Activated naive CD4-positive, alpha-beta T cell treated with Interleukin-2 at 50 U/mL for 16 hours (primary cell): ENCODE results near the gene GOLGA6L10.
"Not testable (repeated sequence)": the region's sequence is repeated elsewhere in the genome, so short reads cannot be mapped to it uniquely, and the experiment has no call there.

Experiments
- DNase-seq: peaks from one replicate; pipeline ENCODE4 v3.0.0-alpha.2; 2020

GOLGA6L10 gene, protein sequence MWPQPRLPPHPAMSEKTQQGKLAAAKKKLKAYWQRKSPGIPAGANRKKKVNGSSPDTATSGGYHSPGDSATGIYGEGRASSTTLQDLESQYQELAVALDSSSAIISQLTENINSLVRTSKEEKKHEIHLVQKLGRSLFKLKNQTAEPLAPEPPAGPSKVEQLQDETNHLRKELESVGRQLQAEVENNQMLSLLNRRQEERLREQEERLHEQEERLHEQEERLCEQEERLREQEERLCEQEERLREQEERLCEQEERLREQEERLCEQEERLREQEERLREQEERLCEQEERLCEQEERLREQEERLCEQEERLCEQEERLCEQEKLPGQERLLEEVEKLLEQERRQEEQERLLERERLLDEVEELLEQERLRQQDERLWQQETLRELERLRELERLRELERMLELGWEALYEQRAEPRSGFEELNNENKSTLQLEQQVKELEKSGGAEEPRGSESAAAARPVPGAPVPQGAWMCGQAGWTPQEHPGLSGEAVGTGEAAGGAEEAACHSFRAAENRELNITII

DNA sequence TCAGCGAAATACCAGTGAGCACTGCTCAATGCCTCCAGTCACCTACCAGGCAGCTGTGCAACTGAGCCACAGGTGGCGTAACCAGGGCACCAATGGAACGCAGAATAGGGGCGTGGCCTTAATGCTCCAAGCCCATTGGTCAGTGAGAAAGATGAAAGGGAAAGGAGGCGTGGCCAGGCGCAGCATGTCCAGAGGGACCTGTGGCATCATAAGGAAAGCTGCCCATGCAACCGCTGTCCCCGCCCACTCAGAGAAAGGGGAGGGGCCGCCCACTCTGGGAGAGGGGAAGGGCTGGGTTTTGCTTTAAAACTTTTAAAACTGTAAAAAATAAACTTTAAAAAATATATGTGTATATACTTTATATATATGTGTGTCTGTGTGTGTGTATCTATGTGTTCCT lies at the start of gene GOLGA6L10:
Gene GOLGA6L10 (minus strand): TSS at position 101 of the 400 bp plus-strand sequence. CDS start 100 bp downstream, at position 1.
- DNase-seq, result not testable (repeated sequence)

DNA sequence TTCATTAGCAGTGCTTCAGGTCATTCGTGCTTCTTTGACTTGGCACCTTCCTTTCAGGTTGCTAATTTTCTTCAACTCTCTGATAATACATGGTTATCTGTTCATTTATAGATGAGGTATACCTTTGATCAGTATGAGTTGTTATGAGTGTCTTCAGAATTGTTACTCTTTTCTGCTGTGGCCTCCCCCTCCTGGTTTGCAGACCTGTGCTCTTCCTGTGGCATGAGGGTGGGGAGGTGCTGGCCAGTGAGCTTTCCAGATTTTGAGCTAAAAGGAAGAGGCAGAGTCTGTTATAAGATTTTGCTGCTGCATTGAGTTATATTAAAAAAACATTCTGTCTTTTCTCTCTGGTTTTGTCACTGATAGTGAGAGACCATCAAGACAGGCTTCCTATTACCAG lies 49.5 kb upstream of the GOLGA6L10 start:
- DNase-seq, result no peak

DNA sequence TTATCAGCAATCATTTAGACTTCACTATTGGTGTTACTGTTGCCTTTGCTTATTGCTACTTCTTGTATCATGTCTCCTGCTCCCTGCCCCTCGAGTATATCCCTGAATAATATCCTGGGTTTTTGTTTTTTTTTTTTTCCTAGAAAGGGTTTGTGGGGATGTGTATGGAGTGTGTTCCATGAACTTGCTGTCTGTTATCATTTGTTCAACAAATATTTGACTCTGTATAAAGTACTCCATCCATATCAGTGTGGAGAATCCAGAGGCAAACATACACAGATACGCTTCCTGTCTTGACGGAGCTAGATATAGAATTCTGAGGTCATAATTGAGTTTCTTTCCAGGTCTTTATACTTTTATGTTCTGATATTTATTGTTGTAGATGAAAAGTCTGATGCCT lies 48.5 kb upstream of the GOLGA6L10 start:
- DNase-seq, result no peak

DNA sequence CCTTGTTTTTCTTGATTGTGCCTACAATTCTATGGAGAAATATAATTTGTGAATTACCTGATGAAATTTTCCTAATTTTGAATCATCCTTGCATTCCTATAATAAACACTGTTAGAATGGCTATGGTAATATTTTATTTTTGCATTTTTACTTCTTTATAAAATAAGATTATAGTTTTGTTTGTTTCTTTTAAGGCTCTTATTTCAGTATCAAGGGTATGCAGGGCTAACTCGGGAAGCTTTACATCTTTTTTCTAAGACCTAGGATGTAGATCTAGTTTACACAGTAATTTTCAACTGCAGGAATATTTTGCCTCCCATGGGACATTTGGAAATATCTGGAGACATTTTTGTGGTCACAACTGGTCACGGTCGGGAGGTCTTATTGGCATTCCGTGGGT lies 46.5 kb upstream of the GOLGA6L10 start:
- not testable (repeated sequence) for DNase-seq

DNA sequence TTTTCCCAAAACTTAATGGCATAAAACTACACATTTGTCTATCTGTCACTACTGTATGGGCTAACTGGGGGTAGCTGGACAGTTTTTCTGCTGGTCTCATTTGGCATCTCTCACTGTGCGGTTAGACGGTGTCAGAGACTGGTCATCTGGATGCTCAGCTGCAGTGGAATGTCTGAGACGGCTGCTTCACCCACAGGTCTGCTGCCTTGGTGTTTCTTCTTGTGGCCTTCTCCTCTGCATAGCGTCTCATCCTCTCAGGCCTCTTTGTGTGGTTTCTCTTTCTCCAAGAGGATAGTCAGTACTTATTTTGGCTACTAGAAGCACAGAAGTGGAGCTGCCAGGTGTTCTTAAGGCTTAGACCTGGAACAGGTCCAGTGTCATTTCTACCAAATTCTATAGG lies 44.4 kb upstream of the GOLGA6L10 start:
- no peak for DNase-seq

DNA sequence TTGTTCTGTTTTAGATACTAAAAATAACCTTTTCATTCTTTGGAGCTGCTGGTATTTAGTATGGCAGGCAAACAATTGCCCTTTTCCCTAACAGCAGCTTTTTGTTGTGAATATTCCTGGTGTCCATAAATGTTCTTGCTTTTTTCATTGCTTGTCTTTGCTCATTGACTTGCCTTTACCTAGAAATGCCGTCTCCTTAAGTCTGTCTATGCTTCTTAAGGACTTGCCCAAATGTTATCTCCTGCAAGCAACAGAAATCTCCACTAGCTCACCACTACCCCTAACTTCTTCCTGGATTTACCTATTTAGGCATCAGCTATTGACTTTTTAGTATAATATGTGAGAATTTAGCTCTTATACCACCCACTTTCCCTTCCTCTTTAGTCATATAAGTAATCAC lies 42.8 kb upstream of the GOLGA6L10 start:
- DNase-seq, result not testable (repeated sequence)

DNA sequence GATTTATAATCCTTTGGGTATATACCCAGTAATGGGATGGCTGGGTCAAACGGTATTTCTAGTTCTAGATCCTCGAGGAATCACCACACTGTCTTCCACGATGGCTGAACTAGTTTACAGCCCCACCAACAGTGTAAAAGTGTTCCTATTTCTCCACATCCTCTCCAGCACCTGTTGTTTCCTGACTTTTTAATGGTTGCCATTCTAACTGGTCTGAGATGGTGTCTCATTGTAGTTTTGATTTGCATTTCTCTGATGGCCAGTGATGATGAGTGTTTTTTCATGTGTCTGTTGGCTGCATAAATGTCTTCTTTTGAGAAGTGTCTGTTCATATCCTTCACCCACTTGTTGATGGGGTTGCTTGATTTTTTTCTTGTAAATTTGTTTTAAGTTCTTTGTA lies 40.9 kb upstream of the GOLGA6L10 start:
- DNase-seq, result not testable (repeated sequence)

DNA sequence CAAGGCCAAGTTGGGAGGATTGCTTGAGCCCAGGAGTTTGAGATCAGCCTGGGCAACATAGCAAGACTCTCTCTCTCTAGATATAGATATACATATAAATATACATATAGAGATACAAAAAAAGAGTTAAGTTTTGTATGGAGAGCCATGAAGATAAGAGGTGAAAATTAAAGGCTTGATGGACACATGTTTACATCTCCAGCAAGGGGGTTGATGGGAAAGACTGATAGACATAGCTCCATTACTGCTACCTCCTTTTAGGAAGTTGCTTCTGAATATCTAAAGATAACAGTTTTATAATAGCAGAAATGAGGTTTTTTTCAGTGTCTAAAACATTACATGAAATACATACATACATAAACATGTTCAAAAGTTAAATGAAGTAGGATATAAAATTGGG lies 37.9 kb upstream of the GOLGA6L10 start:
- DNase-seq, result not testable (repeated sequence)

DNA sequence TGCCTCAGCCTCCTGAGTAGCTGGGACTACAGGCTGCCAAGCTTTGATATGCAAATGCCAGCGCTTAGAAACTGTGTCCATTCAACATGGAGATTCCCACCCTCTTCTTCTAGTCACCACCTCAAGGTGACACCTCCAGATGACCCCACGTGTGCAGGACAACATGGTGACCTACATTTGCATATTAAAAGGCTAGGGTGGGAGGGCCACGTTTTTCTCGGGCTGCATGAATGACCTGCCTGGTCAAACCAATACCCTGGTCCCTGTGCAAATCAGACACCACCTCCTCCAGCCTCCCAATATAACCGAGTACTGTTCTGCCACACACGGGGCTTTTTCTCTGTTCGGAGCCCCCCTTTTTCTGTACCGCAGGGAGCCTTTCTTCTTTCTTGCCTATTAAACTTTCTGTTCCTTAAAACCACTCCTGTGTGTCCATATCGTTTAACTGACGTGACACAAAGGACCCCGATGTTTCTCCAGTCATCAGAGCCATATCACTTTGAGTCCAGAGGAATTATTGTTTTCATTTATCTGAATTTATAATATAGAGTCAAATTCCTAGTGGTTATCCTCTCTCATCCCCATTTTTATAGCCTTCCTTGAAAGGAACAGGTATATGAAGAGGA lies 32.2 kb upstream of the GOLGA6L10 start:
- not testable (repeated sequence) for DNase-seq

DNA sequence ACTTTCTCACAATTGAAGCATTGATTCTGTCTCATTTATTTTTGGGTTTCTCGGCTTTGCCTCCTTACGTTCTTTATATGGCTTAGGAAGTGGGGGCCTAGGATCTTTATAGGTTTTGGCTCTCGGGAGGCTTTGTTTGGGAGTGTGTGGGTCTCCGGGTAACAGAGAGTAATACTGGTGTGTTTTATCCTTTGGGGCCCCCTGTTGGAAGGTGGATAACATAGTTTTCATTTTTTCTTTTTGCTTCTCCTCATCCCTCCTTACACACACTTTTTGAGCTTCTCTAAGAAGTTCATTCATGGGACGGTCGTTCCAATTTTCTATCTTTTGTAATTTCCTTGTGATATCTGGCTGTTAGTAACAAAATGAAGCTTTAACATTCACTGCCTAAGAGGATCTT lies 30.3 kb upstream of the GOLGA6L10 start:
- not testable (repeated sequence) for DNase-seq

DNA sequence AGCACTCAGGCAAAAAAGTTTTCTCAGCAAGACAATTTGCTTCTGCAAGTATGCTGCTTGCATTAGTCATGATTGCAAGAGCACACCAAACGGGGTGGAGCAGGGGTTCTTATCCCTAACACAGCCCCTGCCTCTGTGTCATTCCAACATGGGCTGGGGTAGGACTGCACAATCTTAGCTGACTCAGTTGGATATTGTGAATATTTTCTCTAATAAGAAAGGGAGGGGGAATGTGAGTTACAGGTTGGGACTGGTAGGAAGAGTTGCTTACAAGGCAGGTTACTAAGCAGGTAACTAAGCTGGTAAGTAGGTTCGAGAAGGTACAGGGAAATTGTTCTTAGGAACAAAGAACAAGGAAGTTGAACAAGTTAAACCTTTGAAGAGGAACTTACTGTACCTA lies 24.4 kb upstream of the GOLGA6L10 start:
- DNase-seq, result not testable (repeated sequence)

DNA sequence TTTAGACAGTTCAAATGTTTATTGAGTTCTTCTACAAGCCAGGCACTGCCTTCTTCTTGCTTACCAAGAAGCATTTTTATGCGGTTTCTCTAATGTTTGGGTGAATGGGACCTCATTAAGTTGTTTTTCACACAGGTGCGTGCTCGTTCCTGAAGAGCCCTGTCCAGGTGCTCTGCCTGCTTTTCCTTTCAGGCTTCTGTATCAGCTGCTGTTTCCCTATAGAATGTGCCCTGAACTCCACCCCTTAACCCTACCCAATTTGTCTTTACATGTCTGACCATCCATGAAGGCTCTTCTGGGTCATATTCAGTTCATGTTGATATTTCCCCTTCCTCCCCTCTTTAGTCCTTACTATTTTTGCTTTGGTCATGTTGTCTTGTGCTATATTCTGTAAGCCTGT lies 22.4 kb upstream of the GOLGA6L10 start:
- no peak for DNase-seq

DNA sequence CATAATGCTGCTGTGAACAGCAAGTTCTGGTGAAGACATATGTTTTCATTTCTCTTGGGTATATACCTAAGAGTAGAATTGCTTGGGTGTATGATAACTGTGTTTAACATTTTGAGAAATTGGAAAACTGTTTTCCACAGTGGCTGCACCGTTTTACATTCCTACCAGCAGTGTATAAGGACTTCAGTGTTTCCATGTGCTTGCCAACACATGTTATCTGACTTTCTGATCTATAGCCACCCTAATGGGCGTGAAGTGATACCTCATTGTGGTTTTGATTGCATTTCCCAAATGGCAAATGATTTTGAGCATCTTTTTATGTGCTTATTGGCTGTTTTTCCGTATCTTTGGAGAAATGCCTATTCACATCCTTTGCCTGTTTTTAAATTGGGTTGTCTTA lies 18.5 kb upstream of the GOLGA6L10 start:
- not testable (repeated sequence) for DNase-seq

DNA sequence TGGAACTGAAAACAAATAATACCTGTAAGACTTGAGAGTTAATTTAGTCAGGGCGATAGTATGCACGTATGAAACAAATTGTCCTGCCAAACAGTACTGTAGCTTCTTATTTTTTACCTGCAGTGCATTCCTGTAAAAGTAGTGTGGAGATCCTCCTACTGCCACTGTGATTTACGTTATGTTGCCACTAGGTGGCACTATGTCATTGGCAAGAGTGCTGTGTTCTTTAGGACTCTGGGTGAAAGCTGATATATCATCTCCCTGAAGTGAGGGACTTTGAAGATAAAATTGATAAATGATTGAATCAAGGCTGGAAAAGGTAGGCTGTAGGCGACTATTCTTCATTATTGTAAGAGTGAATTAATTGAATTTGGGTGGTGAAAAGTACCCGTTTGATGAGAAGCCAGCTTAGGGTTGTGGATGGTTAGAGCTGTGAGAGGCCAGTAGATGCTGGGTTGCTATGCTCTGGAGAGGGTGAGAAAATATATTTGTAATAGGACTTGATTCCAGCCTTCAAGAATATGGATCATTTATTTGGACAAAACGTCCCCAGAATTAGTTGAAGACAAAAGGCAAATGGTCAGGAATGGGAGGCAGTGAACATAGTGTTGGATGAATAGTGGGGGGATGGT lies 16.5 kb upstream of the GOLGA6L10 start:
- peak; percentile 38 for DNase-seq

DNA sequence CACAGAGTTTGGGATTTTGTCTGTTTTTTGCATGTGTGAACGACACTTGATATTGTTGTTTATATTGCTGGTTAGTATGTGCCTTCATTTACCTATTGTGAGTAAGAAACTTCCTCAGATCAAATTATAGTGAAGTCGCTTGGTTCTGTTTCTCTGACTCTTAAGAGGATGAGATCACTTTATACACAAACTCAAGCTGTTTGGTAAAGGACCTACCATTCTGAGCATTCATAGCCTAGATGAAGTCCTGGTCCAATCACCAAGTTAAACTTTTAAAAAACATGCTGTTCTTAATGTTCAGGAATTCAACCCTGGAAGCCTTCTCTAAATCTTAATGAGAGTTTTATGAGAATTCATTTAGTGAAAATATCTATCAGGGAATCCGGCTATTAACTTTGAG lies 15.3 kb upstream of the GOLGA6L10 start:
- DNase-seq, result not testable (repeated sequence)

DNA sequence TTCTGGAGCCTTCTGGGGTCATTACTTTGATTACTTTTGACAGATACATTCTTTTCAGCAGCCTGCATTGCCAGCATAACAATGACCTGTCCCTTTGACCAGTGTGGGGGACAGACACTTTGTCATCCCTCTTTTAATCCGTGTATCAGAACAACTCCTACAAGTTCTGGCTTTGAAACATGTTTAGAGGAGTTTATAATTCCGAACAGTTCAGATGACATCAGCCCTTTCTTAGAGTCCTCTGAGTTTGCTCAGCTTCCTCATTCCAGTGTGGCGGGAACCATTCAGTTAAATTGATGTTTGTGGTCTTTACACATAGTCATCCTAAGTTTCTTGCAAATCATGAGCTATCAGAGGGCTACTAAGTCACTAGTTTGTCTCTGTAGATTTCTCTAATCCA lies 13.5 kb upstream of the GOLGA6L10 start:
- DNase-seq, result not testable (repeated sequence)

DNA sequence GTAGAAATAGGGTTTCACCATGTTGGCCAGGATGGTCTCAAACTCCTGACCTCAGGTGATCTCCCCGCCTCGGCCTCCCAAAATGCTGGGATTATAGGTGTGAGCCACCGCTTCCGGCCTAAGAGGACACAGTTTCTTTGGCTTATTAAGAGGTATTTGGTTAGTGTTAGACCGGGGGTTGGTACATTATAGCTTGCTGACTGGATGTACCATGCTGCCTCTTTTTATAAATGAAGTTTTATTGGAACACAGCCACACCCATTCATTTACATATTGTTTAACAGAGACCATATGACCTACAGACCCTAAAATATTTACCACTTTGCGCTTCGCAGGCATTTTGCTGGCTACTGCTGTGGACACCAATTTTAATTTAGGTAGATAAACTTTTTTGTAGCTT lies 11.3 kb upstream of the GOLGA6L10 start:
- not testable (repeated sequence) for DNase-seq

DNA sequence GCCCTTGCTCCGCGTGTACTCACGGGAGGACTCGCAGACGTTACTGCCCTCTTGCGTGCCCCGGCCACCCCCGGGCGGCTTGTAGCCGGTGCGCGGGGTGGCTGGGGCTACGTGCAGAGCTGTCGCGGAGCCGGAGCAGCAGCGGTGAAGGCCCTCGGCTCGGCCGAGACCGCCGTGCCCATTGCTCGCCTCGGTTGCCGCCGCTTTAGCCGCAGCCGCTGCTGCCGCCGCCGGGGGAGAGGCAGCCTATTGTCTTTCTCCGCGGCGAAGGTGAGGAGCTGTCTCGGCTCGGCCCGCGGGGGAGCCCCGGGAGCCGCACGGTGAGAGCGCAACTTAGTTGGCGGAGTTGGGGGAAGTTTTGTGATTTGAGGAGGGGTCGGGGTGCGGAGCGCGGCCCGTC lies 5.8 kb upstream of the GOLGA6L10 start:
- not testable (repeated sequence) for DNase-seq

DNA sequence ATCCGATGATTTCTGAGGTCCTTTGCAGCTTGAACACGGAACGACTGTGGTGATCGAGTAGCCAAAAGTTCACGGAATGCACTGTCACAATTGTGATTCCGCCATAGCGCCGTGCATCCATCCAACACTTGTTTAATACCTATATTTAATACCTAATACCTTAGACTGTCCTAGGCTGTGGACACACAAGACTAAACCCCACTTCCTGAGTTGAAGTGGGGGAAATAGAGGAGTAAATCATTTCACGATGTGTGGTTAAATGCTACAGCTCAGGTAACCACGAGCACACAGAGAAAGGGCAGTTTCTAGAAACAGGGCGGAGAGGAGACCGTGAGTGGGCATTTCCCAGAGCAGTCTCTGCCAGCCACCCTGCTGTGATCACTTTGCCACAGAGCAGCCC lies 5.3 kb upstream of the GOLGA6L10 start:
- not testable (repeated sequence) for DNase-seq

DNA sequence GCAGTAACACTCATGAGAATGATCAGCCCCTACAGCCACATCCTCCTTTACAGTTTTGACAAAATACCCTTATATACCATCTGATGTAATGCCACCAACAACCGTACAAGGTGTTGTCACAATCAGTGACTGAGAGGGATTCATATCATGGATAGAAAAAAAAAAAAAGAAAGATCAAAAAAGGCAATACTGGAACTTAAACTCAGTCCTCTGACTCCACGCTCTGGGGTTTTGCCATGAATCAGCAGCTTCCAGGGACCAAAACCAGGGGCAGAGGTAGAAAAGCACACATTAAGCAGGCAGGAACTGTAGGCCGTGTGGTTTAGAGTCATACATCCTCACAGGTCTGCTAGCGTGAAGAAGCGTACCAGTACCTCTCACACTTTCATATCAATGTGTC lies 1.6 kb downstream of the GOLGA6L10 start:
- DNase-seq, result not testable (repeated sequence)

DNA sequence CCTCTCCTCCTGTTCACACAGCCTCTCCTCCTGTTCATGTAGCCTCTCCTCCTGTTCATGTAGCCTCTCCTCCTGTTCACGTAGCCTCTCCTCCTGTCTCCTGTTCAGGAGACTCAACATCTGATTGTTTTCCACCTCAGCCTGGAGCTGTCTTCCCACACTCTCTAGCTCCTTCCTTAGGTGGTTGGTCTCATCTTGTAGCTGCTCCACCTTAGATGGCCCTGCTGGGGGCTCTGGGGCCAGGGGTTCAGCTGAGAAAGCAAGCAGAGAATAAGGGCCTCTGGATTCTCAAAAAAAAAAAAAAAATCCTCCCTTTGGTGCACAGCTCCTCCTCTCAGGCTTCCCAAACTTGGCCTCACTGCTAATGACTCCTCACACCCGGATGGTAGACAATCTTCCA lies 4.1 kb downstream of the GOLGA6L10 start:
- DNase-seq, result not testable (repeated sequence)

DNA sequence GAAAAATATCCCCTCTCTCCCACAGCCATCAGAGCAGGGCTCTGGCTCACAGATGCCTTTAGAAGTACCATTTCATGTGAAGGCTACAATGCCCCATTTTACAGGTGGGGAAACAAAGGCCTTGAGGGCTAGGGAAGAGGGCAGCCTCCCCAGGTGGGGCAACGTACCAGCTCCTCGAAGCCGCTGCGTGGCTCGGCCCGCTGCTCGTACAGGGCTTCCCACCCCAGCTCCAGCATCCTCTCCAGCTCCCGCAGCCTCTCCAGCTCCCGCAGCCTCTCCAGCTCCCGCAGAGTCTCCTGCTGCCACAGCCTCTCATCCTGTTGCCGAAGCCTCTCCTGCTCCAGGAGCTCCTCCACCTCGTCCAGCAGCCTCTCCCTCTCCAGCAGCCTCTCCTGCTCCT lies 4.9 kb downstream of the GOLGA6L10 start:
- not testable (repeated sequence) for DNase-seq

DNA sequence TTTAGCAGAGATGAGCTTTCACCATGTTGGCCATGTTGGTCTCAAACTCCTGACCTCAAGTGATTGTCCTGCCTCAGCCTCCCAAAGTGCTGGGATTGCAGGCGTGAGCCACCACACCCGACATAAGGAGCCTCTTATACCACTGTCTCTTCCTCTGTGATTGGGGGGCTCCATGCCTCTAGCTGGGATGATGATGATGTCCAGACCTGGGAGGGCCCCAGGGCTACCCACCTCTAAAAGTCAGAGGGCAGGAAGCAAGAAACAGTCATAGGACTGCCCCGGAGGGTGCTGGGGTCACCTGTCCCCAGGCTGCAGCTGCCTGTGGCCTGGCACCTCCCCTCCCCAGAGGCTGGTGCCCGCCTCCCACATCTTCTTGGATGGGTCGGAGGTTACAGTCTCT lies 5.4 kb downstream of the GOLGA6L10 start:
- not testable (repeated sequence) for DNase-seq
